HCT116 (cell line): ENCODE data around the gene ACOX3.

Experiments used
- CEBPB ChIP-seq: IDR thresholded peaks from 2 replicates; pipeline ENCODE4 v1.6.1; 2012; ENCODE audit warnings: low read depth
- EGR1 ChIP-seq: IDR thresholded peaks from 2 replicates; pipeline ENCODE4 v1.6.1; 2012; ENCODE audit warnings: low read depth
- ELF1 ChIP-seq: IDR thresholded peaks from 2 replicates; pipeline ENCODE4 v1.6.1; 2012; ENCODE audit warnings: low read depth, borderline replicate concordance
- EZH2 ChIP-seq: fragments of 200-600 bp; sonication (generic); IDR thresholded peaks from 2 replicates; pipeline ENCODE4 v1.6.1; 2017; ENCODE audit warnings: antibody characterized with exemption, mixed run types
- EZH2phosphoT487 ChIP-seq: fragments of 200-600 bp; IDR thresholded peaks from 2 replicates; pipeline ENCODE4 v1.6.1; 2018; ENCODE audit warnings: antibody characterized with exemption, borderline replicate concordance
- JUND ChIP-seq: IDR thresholded peaks from 2 replicates; pipeline ENCODE4 v1.6.1; 2012
- POLR2A ChIP-seq: IDR thresholded peaks from 2 replicates; pipeline ENCODE4 v1.7.0; 2011; ENCODE audit warnings: borderline replicate concordance; ENCODE audit not compliant: insufficient read depth, insufficient read length; ENCODE audit errors: extremely low read depth
- POLR2AphosphoS5 ChIP-seq: IDR thresholded peaks from 2 replicates; pipeline ENCODE4 v1.6.1; 2011; ENCODE audit warnings: mild to moderate bottlenecking, low read depth, low read length, moderate library complexity
- YY1 ChIP-seq: IDR thresholded peaks from 2 replicates; pipeline ENCODE4 v1.6.1; 2011; ENCODE audit warnings: low read length, low read depth, moderate library complexity, mild to moderate bottlenecking; ENCODE audit not compliant: insufficient replicate concordance; ENCODE audit errors: extremely low read depth
- ZFX ChIP-seq: fragments of 450-650 bp; IDR thresholded peaks from 2 replicates; pipeline ENCODE4 v1.6.1; 2017
- TF ChIP-seq, protein P1 (sequence below): IDR thresholded peaks from 2 replicates; pipeline ENCODE4 v1.6.1; 2012
- TF ChIP-seq, protein P2 (sequence below), 3 experiments: fragments of 200-600 bp in 1 of 3; sonication (generic) in 1 of 3; IDR thresholded peaks in 2 of 3; conservative IDR thresholded peaks in 1 of 3; 2 replicates each; pipeline ENCODE4 v1.5.1; 2012 to 2017; ENCODE audit warnings: low read depth in 2 of 3, low read length in 2 of 3, antibody characterized with exemption in 1 of 3, borderline replicate concordance in 1 of 3, control low read depth in 1 of 3, mild to moderate bottlenecking in 1 of 3, mixed read lengths in 1 of 3, mixed run types in 1 of 3, moderate library complexity in 1 of 3; ENCODE audit not compliant: insufficient read depth in 1 of 3
- TF ChIP-seq, protein P3 (sequence below): IDR thresholded peaks from 2 replicates; pipeline ENCODE4 v1.6.1; 2011; ENCODE audit warnings: mild to moderate bottlenecking, low read length, moderate library complexity; ENCODE audit not compliant: insufficient replicate concordance; ENCODE audit errors: extremely low read depth
- TF ChIP-seq, protein P4 (sequence below): IDR thresholded peaks from 2 replicates; pipeline ENCODE4 v1.6.1; 2012

DNA sequence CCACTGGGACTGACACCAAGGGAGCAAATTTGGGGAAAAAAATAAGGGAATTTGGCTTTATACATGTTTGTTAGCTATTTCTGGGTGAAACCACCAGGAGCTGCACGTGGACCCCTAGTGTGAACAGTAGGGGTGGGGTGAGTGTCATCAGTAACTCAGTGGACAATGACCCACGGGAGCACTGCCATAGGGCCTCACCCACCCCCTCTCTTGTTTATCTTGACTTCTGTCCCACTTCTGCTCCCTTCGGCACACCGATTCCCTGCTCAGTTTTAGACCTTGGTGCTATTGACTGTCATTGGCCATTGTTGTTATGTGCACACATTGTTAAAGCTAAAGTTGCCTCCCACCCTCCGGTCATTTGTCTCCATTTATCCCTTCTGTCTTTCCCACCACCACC is 9.0 kb downstream of the ACOX3 start:
- TF ChIP-seq POLR2AphosphoS5, result no peak
- no peak for TF ChIP-seq POLR2A
- TF ChIP-seq, protein P1, sequence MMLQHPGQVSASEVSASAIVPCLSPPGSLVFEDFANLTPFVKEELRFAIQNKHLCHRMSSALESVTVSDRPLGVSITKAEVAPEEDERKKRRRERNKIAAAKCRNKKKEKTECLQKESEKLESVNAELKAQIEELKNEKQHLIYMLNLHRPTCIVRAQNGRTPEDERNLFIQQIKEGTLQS, result no peak
- TF ChIP-seq JUND, result no peak
- TF ChIP-seq, protein P2, sequence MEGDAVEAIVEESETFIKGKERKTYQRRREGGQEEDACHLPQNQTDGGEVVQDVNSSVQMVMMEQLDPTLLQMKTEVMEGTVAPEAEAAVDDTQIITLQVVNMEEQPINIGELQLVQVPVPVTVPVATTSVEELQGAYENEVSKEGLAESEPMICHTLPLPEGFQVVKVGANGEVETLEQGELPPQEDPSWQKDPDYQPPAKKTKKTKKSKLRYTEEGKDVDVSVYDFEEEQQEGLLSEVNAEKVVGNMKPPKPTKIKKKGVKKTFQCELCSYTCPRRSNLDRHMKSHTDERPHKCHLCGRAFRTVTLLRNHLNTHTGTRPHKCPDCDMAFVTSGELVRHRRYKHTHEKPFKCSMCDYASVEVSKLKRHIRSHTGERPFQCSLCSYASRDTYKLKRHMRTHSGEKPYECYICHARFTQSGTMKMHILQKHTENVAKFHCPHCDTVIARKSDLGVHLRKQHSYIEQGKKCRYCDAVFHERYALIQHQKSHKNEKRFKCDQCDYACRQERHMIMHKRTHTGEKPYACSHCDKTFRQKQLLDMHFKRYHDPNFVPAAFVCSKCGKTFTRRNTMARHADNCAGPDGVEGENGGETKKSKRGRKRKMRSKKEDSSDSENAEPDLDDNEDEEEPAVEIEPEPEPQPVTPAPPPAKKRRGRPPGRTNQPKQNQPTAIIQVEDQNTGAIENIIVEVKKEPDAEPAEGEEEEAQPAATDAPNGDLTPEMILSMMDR (IDR thresholded peaks at IDR 0.05 in 2 of 3, conservative IDR thresholded peaks at IDR 0.05 in 1 of 3; ENCODE audit: borderline replicate concordance in 1 of 3, insufficient read depth in 1 of 3, low read depth in 2 of 3, low read length in 2 of 3), result no peak
- TF ChIP-seq CEBPB, result no peak
- no peak for TF ChIP-seq EGR1
- no peak for TF ChIP-seq ELF1
- TF ChIP-seq, protein P3, sequence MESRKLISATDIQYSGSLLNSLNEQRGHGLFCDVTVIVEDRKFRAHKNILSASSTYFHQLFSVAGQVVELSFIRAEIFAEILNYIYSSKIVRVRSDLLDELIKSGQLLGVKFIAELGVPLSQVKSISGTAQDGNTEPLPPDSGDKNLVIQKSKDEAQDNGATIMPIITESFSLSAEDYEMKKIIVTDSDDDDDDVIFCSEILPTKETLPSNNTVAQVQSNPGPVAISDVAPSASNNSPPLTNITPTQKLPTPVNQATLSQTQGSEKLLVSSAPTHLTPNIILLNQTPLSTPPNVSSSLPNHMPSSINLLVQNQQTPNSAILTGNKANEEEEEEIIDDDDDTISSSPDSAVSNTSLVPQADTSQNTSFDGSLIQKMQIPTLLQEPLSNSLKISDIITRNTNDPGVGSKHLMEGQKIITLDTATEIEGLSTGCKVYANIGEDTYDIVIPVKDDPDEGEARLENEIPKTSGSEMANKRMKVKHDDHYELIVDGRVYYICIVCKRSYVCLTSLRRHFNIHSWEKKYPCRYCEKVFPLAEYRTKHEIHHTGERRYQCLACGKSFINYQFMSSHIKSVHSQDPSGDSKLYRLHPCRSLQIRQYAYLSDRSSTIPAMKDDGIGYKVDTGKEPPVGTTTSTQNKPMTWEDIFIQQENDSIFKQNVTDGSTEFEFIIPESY, result no peak
- no peak for TF ChIP-seq EZH2
- TF ChIP-seq, protein P4, sequence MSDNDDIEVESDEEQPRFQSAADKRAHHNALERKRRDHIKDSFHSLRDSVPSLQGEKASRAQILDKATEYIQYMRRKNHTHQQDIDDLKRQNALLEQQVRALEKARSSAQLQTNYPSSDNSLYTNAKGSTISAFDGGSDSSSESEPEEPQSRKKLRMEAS, result no peak
- no peak for TF ChIP-seq YY1
- TF ChIP-seq ZFX, result no peak
- no peak for TF ChIP-seq EZH2phosphoT487
